Measurements from ENCODE around the gene SREK1.
"Not testable (repeated sequence)": the region's sequence is repeated elsewhere in the genome, so short reads cannot be mapped to it uniquely, and the experiment has no call there.

The SREK1 gene

GRCh38 chr5:66144074-66144833, at the start of gene SREK1:
TSS of gene SREK1 (plus strand) at chr5:66144300. CDS start at chr5:66144377, 77 bp downstream.
- peak within 1 kb of the TSS; percentile 81 for H3K4me3 ChIP-seq (ENCODE audit: low read depth, low read length)
- DNase-seq (ENCODE audit: low read depth): peak; percentile 78

GRCh38 chr5:66100851-66101250, 43.2 kb upstream of the SREK1 start:
- no peak overlapping the region for H3K4me3 ChIP-seq (ENCODE audit: low read depth, low read length)
- DNase-seq (ENCODE audit: low read depth): no peak

- peak; percentile 11 for DNase-seq (ENCODE audit: low read depth)
- H3K4me3 ChIP-seq (ENCODE audit: low read depth, low read length): no peak overlapping the region
Measured at GRCh38 chr5:66113160-66113559, 30.9 kb upstream of the SREK1 start.

GRCh38 chr5:66118304-66118703, 25.8 kb upstream of the SREK1 start:
- H3K4me3 ChIP-seq (ENCODE audit: low read depth, low read length): no peak overlapping the region
- no peak for DNase-seq (ENCODE audit: low read depth)

- DNase-seq (ENCODE audit: low read depth): peak; percentile 7
- H3K4me3 ChIP-seq (ENCODE audit: low read depth, low read length): no peak overlapping the region
Measured at GRCh38 chr5:66122379-66123034, 21.6 kb upstream of the SREK1 start.

GRCh38 chr5:66129144-66129543, 15.0 kb upstream of the SREK1 start:
- DNase-seq (ENCODE audit: low read depth): no peak
- H3K4me3 ChIP-seq (ENCODE audit: low read depth, low read length): no peak overlapping the region

GRCh38 chr5:66130493-66130892, 13.6 kb upstream of the SREK1 start:
- DNase-seq (ENCODE audit: low read depth): no peak
- H3K4me3 ChIP-seq (ENCODE audit: low read depth, low read length): no peak overlapping the region

- no peak for DNase-seq (ENCODE audit: low read depth)
- no peak overlapping the region for H3K4me3 ChIP-seq (ENCODE audit: low read depth, low read length)
Measured at GRCh38 chr5:66134407-66134861, 9.7 kb upstream of the SREK1 start.

- no peak for DNase-seq (ENCODE audit: low read depth)
- no peak overlapping the region for H3K4me3 ChIP-seq (ENCODE audit: low read depth, low read length)
Measured at GRCh38 chr5:66136053-66136452, 8.0 kb upstream of the SREK1 start.

GRCh38 chr5:66136944-66137343, 7.2 kb upstream of the SREK1 start:
- DNase-seq (ENCODE audit: low read depth): not testable (repeated sequence)

GRCh38 chr5:66138637-66139317, 5.3 kb upstream of the SREK1 start:
- no peak overlapping the region for H3K4me3 ChIP-seq (ENCODE audit: low read depth, low read length)
- DNase-seq (ENCODE audit: low read depth): no peak

More at GRCh38 chr5:66136944-66137343, 7.2 kb upstream of the SREK1 start:
- H3K4me3 ChIP-seq (ENCODE audit: low read depth, low read length): not testable (repeated sequence)

GRCh38 chr5:66139318-66139712, 4.8 kb upstream of the SREK1 start:
- DNase-seq (ENCODE audit: low read depth): no peak
- no peak overlapping the region for H3K4me3 ChIP-seq (ENCODE audit: low read depth, low read length)

- no peak for DNase-seq (ENCODE audit: low read depth)
- no peak overlapping the region for H3K4me3 ChIP-seq (ENCODE audit: low read depth, low read length)
Measured at GRCh38 chr5:66142417-66142816, 1.7 kb upstream of the SREK1 start.

- peak overlapping the region; percentile 81 for H3K4me3 ChIP-seq (ENCODE audit: low read depth, low read length)
- DNase-seq (ENCODE audit: low read depth): no peak
Measured at GRCh38 chr5:66143473-66144073, 527 bp upstream of the SREK1 start.

- no peak for DNase-seq (ENCODE audit: low read depth)
- peak overlapping the region; percentile 81 for H3K4me3 ChIP-seq (ENCODE audit: low read depth, low read length)
Measured at GRCh38 chr5:66144834-66145390, 812 bp downstream of the SREK1 start.

- DNase-seq (ENCODE audit: low read depth): no peak
- peak overlapping the region; percentile 81 for H3K4me3 ChIP-seq (ENCODE audit: low read depth, low read length)
Measured at GRCh38 chr5:66145737-66146136, 1.6 kb downstream of the SREK1 start.

GRCh38 chr5:66149950-66150349, 5.8 kb downstream of the SREK1 start:
- DNase-seq (ENCODE audit: low read depth): no peak
- H3K4me3 ChIP-seq (ENCODE audit: low read depth, low read length): no peak overlapping the region

GRCh38 chr5:66151030-66151429, 6.9 kb downstream of the SREK1 start:
- DNase-seq (ENCODE audit: low read depth): no peak
- no peak overlapping the region for H3K4me3 ChIP-seq (ENCODE audit: low read depth, low read length)

- DNase-seq (ENCODE audit: low read depth): no peak
- no peak overlapping the region for H3K4me3 ChIP-seq (ENCODE audit: low read depth, low read length)
Measured at GRCh38 chr5:66151491-66151890, 7.4 kb downstream of the SREK1 start.

GRCh38 chr5:66157046-66157445, 12.9 kb downstream of the SREK1 start:
- DNase-seq (ENCODE audit: low read depth): no peak
- no peak overlapping the region for H3K4me3 ChIP-seq (ENCODE audit: low read depth, low read length)

Data from skeletal muscle cell (primary cell).